ENCODE data around the gene VWCE. TPM values are rescaled to one million over a fixed set of nuclear protein-coding genes. Genes with fewer than 3 reads are reported as not detected.
A peak's percentile ranks its signal among the peaks of the same experiment; 100 is the strongest.

Gene VWCE
- total RNA-seq, 1 experiment from 2014 or later, result 20.6 TPM

- peaks cover 0 to 64% (median 0%) of the 10 kb centered on the region in 3 experiments; a peak in 3 of 7 replicates for H3K36me3 Mint-ChIP-seq (ENCODE audit: insufficient read depth in 1 of 3, low read depth in 3 of 3)
- no peak overlapping the region for H3K23ac ChIP-seq (ENCODE audit: insufficient read length, low read depth, low read length)
- H3K79me1 ChIP-seq (ENCODE audit: insufficient read depth, low read depth, low read length, poor library complexity, severe bottlenecking), result no peaks in the 10 kb centered on the region
- peaks cover 16% of the 10 kb centered on the region for H3K27me3 Mint-ChIP-seq (ENCODE audit: low read depth)
- H2BK15ac ChIP-seq (ENCODE audit: low read depth, low read length), result no peak overlapping the region
- no peak for DNase-seq
- no peak overlapping the region for H3K4me2 ChIP-seq (ENCODE audit: insufficient read depth, insufficient read length, low read length)
- no peak overlapping the region for H2BK20ac ChIP-seq (ENCODE audit: low read depth, low read length, poor library complexity, severe bottlenecking)
- no peak overlapping the region for H4K5ac ChIP-seq (ENCODE audit: insufficient read length, low read depth, low read length)
- no peak overlapping the region for H3K56ac ChIP-seq (ENCODE audit: insufficient read length, low read depth, low read length)
- H3K27me3 ChIP-seq (ENCODE audit: insufficient read depth, low read length), result 0 out of 2 replicates have a peak, but pooled peaks cover 2% of the 10 kb centered on the region
- no peak overlapping the region for H4K91ac ChIP-seq (ENCODE audit: insufficient read length, low read depth, low read length)
- peak overlapping the region in 1 of 2 experiments; percentile 17; a peak in 2 of 5 replicates for H3K4me3 Mint-ChIP-seq
- no peak overlapping the region for H4K8ac ChIP-seq (replicated peaks; ENCODE audit: insufficient read length, low read depth, low read length)
- no peak overlapping the region for H2BK5ac ChIP-seq (ENCODE audit: insufficient read length, low read length)
- no CpG with 5 or more reads among the region's 10 CpGs for WGBS (ENCODE audit: extremely low coverage, insufficient read length, low lambda C conversion rate)
- peaks cover 27 to 42% of the 10 kb centered on the region in 2 experiments for H3K4me1 Mint-ChIP-seq
- no peaks in the 10 kb centered on the region for H3K79me2 ChIP-seq (ENCODE audit: insufficient read depth, low read length)
- no peak overlapping the region for H3K27ac ChIP-seq (ENCODE audit: insufficient read length, low read depth, low read length)
- no peak overlapping the region for H3K14ac ChIP-seq (ENCODE audit: insufficient read depth, low read length)
- H2BK120ac ChIP-seq (ENCODE audit: low read depth, low read length, poor library complexity, severe bottlenecking), result no peak overlapping the region
- no peak overlapping the region for H3K27ac Mint-ChIP-seq
- H3K9ac ChIP-seq (ENCODE audit: extremely low read depth, insufficient read length, low read length), result no peak overlapping the region
- H3K23me2 ChIP-seq (ENCODE audit: insufficient read length, low read depth, low read length, poor library complexity, severe bottlenecking), result no peaks in the 10 kb centered on the region
- H3K4me1 ChIP-seq (ENCODE audit: insufficient read depth, low read length), result no peaks in the 10 kb centered on the region; the same call in 1 of the 2 replicates
- no peaks in the 10 kb centered on the region for H4K20me1 ChIP-seq (ENCODE audit: control insufficient read depth, insufficient read depth, insufficient read length)
- TF ChIP-seq CTCF (conservative IDR thresholded peaks at IDR 0.05), result no peak
- H3K9me3 Mint-ChIP-seq, result no peaks in the 10 kb centered on the region; a peak in 1 of 5 replicates
- H3K4ac ChIP-seq (ENCODE audit: low read depth, low read length), result no peak overlapping the region
- no peak overlapping the region for H2AFZ ChIP-seq (ENCODE audit: low read length)
- H2AK5ac ChIP-seq (ENCODE audit: insufficient read length, low read length), result no peak overlapping the region
- H3T11ph ChIP-seq (ENCODE audit: low read length), result no peak overlapping the region
- no peak overlapping the region for H2BK12ac ChIP-seq (ENCODE audit: insufficient read length, low read depth, low read length)
- no peak overlapping the region for H3K18ac ChIP-seq (ENCODE audit: insufficient read length, low read depth, low read length)
- no peaks in the 10 kb centered on the region for H3K9me3 ChIP-seq (ENCODE audit: control insufficient read depth, low read depth, low read length)
Observed at GRCh38 chr11:61278001-61278470, 17.1 kb downstream of the VWCE start.

Data from H9 (cell line).